Transverse colon (tissue), 4 donors: ENCODE data around the gene BIN2.

ENCODE experiments used
- POLR2A ChIP-seq: fragments of 450-650 bp; IDR thresholded peaks from one replicate; pipeline ENCODE4 v1.6.1; 2016; ENCODE audit warnings: antibody characterized with exemption, mild to moderate bottlenecking, moderate library complexity
- POLR2AphosphoS5 ChIP-seq, 3 donors: sonication (generic); formaldehyde crosslinking; IDR thresholded peaks; one replicate each; pipeline ENCODE4 v1.6.1; 2016; ENCODE audit warnings: antibody characterized with exemption in 3 of 3
- TF ChIP-seq, protein P1 (sequence below), 5 experiments: fragments of 200-600 bp in 3 of 5; fragments of 450-650 bp in 2 of 5; sonication (generic) in 3 of 5; IDR thresholded peaks; 1 replicate in 2 of 5; 2 replicates in 3 of 5; pipeline ENCODE4 v1.5.1; 2016 to 2017; ENCODE audit warnings: antibody characterized with exemption in 5 of 5, inconsistent platforms in 3 of 5, mild to moderate bottlenecking in 2 of 5, moderate library complexity in 1 of 5

- TF ChIP-seq, protein P1, sequence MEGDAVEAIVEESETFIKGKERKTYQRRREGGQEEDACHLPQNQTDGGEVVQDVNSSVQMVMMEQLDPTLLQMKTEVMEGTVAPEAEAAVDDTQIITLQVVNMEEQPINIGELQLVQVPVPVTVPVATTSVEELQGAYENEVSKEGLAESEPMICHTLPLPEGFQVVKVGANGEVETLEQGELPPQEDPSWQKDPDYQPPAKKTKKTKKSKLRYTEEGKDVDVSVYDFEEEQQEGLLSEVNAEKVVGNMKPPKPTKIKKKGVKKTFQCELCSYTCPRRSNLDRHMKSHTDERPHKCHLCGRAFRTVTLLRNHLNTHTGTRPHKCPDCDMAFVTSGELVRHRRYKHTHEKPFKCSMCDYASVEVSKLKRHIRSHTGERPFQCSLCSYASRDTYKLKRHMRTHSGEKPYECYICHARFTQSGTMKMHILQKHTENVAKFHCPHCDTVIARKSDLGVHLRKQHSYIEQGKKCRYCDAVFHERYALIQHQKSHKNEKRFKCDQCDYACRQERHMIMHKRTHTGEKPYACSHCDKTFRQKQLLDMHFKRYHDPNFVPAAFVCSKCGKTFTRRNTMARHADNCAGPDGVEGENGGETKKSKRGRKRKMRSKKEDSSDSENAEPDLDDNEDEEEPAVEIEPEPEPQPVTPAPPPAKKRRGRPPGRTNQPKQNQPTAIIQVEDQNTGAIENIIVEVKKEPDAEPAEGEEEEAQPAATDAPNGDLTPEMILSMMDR (IDR thresholded peaks at IDR 0.05): no peak
- TF ChIP-seq POLR2AphosphoS5 (IDR thresholded peaks at IDR 0.05): no peak
- TF ChIP-seq POLR2A: no peak
Observed at GRCh38 chr12:51328587-51328986, 4.6 kb upstream of the BIN2 start.
